ENCODE data around the gene COPB1. TPM values are rescaled to one million over a fixed set of nuclear protein-coding genes. Genes with fewer than 3 reads are reported as not detected.

COPB1 gene
- total and polyA plus RNA-seq, 9 of the 15 experiments (the other 6 are each of a cell fraction or from before 2014, with no cell fraction given), result 64.7 to 188 (median 91.6) TPM

DNA sequence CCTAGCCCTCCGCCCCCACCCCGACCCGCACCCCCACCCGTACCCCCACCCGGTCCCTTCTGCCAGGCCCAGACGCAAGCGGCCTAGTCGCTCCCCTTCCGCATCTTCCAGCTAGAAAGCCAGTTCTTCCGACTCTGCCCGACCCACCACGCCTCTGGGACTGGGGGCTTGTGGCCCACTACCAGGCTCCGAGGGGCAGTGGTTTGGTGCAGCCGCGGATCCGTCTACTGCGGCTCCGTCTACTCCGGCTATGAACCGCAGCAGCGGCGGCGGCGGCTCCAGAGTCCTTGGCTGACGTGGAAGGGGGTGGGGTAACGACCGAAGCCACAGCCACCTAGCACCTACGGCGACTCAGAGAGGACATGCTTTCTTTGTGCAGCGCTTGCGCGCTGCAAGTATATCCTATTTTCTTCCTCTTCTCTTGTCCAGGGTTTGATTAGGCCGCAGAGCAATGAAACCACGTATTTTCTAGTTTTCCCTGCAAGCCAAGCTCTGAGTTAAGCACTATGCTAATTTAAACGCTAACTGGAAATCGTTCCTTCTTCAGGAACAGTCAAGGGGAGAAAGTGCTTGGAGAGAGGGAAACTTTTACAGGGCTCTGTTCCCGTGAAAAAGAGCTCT lies at the start of gene COPB1 (continued):
- TF ChIP-seq, protein P1, sequence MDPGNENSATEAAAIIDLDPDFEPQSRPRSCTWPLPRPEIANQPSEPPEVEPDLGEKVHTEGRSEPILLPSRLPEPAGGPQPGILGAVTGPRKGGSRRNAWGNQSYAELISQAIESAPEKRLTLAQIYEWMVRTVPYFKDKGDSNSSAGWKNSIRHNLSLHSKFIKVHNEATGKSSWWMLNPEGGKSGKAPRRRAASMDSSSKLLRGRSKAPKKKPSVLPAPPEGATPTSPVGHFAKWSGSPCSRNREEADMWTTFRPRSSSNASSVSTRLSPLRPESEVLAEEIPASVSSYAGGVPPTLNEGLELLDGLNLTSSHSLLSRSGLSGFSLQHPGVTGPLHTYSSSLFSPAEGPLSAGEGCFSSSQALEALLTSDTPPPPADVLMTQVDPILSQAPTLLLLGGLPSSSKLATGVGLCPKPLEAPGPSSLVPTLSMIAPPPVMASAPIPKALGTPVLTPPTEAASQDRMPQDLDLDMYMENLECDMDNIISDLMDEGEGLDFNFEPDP (CRISPR knock-in tag; IDR thresholded peaks at IDR 0.05), result no peak
- TF ChIP-seq CEBPG (CRISPR knock-in tag; IDR thresholded peaks at IDR 0.05) (no peak), CEBPG (tag; conservative IDR thresholded peaks at IDR 0.05 in 1 of 2, IDR thresholded peaks at IDR 0.05 in 1 of 2) (no peak), MTA1 (IDR thresholded peaks at IDR 0.05; ENCODE audit: borderline replicate concordance) (no peak), SMAD1 (IDR thresholded peaks at IDR 0.05; ENCODE audit: low read depth, low read length, partially characterized antibody) (peak; percentile 38), ZNF274 (IDR thresholded peaks at IDR 0.05; ENCODE audit: borderline replicate concordance, low read depth, low read length) (no peak), MAFK (IDR thresholded peaks at IDR 0.05; ENCODE audit: low read length) (0 out of 2 replicates have a peak, but pooled peaks have one; percentile 1), FOXJ3 (CRISPR knock-in tag; IDR thresholded peaks at IDR 0.05) (no peak), MNT (conservative IDR thresholded peaks at IDR 0.05) (peak in 1 of 2 experiments; percentile 61; a peak in 2 of 4 replicates), ATF7 (IDR thresholded peaks at IDR 0.05) (peak; percentile 65), PTBP1 (IDR thresholded peaks at IDR 0.05; ENCODE audit: low read depth, low read length) (no peak), LEF1 (IDR thresholded peaks at IDR 0.05) (no peak), ZBTB34 (CRISPR knock-in tag; IDR thresholded peaks at IDR 0.05) (no peak), BDP1 (IDR thresholded peaks at IDR 0.05; ENCODE audit: insufficient read depth, insufficient read length) (no peak), ZNF24 (IDR thresholded peaks at IDR 0.05) (no peak), HNRNPL (IDR thresholded peaks at IDR 0.05; ENCODE audit: low read depth, low read length) (no peak), ZBTB1 (CRISPR knock-in tag; IDR thresholded peaks at IDR 0.05; ENCODE audit: borderline replicate concordance, low read depth) (no peak; the same call in 1 of the 2 replicates), RERE (CRISPR knock-in tag; IDR thresholded peaks at IDR 0.05; ENCODE audit: borderline replicate concordance) (no peak), NRF1 (conservative IDR thresholded peaks at IDR 0.05 in 1 of 2, IDR thresholded peaks at IDR 0.05 in 1 of 2) (peak; percentile 86 to 89), ZNF121 (CRISPR knock-in tag; conservative IDR thresholded peaks at IDR 0.05) (no peak)

All from K562 (cell line).